PC-3 (cell line): Measurements from ENCODE around the gene GRAPL.
"Not testable (repeated sequence)": the region's sequence is repeated elsewhere in the genome, so short reads cannot be mapped to it uniquely, and the experiment has no call there.

Source experiments
- CTCF ChIP-seq: fragments of 300-600 bp; sonication (generic); conservative IDR thresholded peaks from 2 replicates; pipeline ENCODE4 v1.5.1; 2017; ENCODE audit warnings: antibody characterized with exemption, low read depth, mild to moderate bottlenecking, low read length
- EZH2 ChIP-seq: fragments of 300-600 bp; sonication (generic); IDR thresholded peaks from one replicate; pipeline ENCODE4 v1.6.1; 2017; ENCODE audit warnings: antibody characterized with exemption, mild to moderate bottlenecking, low read length; ENCODE audit not compliant: unreplicated experiment
- EZH2phosphoT487 ChIP-seq: fragments of 300-600 bp; sonication (generic); IDR thresholded peaks from 2 replicates; pipeline ENCODE4 v1.6.1; 2018; ENCODE audit warnings: mild to moderate bottlenecking, antibody characterized with exemption, low read length, borderline replicate concordance

GRCh38 chr17:19202448-19202847 lies 75.1 kb downstream of the GRAPL start:
- TF ChIP-seq CTCF, EZH2phosphoT487, EZH2: not testable (repeated sequence)
